Placental epithelial cell (primary cell): ENCODE data around the gene NT5M. TPM values are rescaled to one million over a fixed set of nuclear protein-coding genes. Genes with fewer than 3 reads are reported as not detected.

Source experiments
- total RNA-seq: library from RNA; depleted of rRNA; stranded (reverse); fragments of >200 nt; gene quantifications from 2 replicates; pipeline ENCODE4 v1.2.3, GENCODE V29; 2012

The NT5M gene
- total RNA-seq, result 1.3 and 2.4 TPM in 2 replicates

DNA sequence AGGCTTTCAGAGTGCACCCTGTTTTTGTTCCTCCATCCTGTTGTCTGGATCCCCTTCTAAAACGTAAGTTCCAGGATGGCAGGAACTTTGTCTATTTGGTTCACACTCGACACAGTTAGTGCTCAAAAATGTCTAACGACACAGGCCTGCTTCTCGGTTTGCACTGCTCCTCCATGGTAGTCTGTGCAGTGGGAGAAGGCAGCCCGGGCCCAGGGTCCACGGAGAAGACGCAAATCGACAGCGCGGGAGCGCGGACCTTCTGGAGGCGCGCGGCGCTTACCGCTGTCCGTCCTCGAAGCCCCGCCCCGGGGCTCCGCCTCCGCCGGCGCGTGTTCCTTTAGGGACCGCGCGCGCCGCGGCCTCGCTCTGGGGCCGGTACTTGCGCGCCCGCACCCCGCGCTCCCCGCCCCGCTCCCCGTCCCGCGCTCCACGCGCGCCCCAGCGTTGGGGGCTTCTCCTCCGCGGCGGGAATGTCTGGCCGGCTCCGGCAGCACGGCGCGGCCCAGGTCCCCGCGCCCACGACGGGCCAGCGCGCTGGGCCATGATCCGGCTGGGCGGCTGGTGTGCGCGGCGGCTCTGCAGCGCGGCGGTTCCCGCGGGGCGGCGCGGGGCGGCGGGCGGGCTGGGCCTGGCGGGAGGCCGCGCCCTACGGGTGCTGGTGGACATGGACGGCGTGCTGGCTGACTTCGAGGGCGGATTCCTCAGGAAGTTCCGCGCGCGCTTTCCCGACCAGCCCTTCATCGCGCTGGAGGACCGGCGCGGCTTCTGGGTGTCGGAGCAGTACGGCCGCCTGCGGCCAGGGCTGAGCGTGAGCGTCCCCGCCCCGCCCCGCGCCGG lies at the start of gene NT5M:
Gene NT5M (plus strand): TSS at position 364 of the 837 bp plus-strand sequence. CDS start 178 bp downstream, at position 542.

DNA sequence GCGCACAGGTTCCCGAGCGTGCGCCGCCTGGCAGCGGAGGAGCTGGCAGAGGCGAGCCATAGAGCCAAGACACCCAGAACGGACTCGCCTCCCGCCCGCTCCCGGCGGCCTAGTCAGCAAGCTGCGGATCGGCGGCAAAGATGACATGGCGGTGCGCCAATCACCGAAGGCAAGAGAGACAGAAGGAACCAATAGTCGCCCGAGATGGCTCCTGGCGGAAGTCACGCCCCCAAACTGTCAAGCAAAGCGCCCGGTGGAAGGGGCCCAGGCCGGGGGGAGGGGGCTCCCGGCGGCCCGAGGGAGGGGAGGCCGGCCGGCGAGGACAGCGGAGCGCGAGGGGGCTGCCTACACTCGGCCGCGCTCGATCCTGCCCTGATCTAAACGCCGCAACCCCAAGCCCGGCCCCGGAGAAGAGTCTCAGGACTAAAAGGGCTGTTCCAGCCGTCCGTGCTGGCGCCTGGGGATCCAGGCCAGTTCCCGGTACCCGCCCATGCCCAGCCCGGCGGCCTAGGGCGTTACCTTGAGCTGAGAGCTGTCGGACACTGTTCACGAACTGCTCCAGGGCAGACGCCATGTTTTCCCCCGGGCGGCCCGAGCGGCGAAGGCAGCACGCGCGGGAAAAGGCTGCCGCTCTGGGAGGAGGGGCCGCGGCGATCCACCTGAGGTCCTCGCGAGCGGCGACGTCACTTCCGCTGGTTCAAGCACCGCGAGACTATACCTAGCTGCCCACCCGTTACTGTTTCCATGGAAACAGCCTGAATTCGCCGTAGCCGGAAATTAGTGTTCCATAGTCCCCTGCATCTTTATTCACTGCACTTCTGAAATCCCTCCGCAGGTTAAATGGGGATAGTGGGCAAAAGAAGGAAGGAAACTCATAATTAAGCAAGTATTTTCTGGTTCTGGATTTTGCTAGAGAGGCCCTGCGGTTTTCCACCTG lies 22.3 kb upstream of the NT5M start, which contains the start of gene COPS3:
Gene COPS3 (minus strand): TSS at position 634 of the 937 bp plus-strand sequence. CDS start 60 bp downstream, at position 574.

Other genes with a start within 250 kb of the NT5M start
- gene PLD6, start 97.0 kb upstream of the NT5M start, total RNA-seq, result 0.39 and 1.6 TPM in 2 replicates
- 55.7 and 57.5 TPM in 2 replicates for gene FLCN, start 66.2 kb upstream of the NT5M start, total RNA-seq
- gene COPS3, start 22.1 kb upstream of the NT5M start, total RNA-seq, result 47.5 and 82.9 TPM in 2 replicates
- gene MED9, start 173.6 kb downstream of the NT5M start, total RNA-seq, result 12.2 and 13.0 TPM in 2 replicates
- not detected in 2 replicates for gene RASD1, start 193.0 kb downstream of the NT5M start, total RNA-seq